ENCODE measurements around the gene ADAMTS2.

The ADAMTS2 gene

DNA sequence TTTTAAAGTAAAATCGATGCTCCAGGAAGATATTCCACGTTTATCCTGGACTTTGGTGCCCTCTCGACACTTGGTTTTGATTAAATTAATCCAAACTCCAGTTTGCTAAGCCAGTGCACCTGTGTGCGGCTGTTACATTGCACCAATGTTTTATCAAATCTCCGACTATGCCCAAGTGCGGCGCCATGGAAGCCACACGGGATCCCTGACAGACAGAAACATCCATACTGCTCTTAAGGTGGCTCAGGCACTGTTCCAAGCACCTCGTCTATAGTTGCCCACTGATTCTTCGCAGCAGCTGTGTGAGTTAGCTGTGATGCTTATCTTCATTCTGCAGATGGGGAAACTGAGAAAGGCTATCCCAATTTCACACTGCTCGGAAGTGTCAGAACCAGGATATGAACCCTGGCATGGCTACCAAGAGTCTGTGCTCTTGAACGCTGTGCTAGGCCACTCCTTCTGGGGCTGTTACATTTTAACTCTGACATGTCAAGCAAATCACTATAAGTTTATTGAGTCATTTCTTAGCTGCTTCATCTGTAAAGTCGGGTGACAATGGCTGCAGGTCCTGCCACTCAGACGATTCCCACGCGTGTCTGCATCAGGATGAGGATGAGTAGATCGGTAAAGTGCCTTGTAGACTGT lies 113.0 kb downstream of the ADAMTS2 start:
- DNase-seq (ENCODE audit: low spot score): no peak

DNA sequence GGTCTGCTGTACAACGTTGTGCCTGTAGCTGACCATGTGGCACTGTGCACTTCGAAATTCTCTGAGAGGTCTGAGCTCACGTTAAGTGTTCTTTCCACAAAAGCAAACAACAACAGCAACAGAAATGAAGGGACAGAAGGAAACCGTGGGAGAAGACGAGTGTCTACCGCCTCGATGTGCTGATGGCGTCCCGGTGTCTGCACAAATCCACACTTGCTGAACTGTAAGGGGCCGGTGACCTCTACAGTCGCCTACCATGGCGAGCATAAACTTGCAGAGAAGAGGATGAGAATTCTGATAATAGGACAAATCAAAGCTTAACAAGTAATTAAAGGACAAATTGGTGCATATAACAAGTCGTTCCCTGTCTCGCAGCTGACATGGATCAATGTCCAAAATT lies 114.0 kb downstream of the ADAMTS2 start:
- no peak for DNase-seq (ENCODE audit: low spot score)

DNA sequence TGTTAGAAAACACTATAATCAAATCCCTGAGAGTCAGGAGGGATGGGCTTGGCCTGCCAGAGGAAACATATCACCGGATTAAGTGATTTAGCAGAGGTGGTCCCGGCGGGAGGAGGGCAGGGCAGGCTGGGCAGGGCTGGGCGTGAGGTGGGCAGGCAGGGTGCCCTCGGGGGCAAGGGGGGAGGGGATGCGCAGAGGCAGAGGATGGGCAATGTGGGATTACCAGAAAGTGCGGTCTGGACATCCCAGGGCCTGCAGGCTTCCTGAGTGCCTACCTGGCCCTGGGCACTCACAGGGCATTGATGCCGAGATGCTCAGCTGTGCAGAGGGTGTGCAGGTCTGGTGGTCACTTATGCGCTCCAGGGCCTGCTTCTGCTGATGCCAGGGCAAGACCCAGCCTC lies 115.2 kb downstream of the ADAMTS2 start:
- no peak for DNase-seq (ENCODE audit: low spot score)

DNA sequence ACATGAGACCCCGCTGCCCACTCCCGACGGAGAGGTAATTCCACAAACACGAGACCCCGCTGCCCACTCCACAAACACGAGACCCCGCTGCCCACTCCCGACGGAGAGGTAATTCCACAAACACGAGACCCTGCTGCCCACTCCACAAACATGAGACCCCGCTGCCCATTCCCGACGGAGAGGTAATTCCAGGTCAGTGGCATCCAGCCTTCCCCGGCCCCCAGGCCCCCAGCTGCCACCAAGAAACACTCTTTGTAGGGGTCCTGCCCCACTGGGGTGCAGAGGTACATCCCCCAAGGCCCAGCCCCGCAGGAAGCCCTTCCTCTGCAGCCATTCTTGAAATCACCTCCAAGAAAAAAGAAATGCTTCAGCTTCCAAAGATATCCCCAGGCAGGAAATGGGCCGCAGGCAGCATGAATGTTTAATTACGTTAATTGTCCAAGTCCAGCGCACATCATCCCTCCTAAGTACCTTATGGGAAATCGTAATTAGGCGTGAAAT lies 115.9 kb downstream of the ADAMTS2 start:
- DNase-seq (ENCODE audit: low spot score): no peak

DNA sequence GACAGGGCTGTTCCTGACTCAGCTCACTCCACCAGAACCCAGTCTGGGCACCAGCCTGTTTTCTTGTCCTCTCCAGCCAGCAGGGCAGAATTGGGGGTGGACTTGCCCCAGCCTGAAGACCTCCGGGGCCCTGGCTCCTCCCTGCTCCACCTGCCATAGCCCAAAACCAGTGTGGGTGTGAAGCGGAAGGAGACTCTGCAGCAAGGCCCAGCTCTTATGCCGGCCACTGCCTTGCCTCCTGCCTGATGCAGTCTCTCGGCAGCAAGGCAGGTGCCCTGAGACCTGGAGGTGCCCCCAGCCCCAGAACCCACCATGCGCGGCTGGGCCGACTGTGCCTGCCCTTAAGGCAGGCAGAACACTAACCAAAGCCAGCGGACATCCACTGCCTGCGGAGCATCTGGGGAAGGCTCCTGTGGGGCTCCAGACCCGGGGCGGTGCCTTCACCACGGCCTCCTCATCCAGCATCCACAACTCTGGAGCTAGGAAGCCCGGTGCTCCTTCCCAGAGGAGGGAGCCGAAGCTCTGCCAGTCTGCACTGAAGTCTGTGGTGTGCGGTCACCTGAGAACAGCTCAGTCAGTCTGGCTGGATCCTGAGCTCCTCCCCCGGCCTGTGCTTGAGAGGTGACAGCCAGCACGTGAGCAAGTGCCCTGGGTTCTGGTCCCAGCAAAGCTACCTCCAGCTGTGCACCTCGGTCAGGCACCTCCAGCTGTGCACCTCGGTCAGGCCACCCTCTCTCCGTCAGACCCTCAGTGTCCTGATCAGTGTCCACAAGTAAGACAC lies 116.7 kb downstream of the ADAMTS2 start:
- no peak for DNase-seq (ENCODE audit: low spot score)

DNA sequence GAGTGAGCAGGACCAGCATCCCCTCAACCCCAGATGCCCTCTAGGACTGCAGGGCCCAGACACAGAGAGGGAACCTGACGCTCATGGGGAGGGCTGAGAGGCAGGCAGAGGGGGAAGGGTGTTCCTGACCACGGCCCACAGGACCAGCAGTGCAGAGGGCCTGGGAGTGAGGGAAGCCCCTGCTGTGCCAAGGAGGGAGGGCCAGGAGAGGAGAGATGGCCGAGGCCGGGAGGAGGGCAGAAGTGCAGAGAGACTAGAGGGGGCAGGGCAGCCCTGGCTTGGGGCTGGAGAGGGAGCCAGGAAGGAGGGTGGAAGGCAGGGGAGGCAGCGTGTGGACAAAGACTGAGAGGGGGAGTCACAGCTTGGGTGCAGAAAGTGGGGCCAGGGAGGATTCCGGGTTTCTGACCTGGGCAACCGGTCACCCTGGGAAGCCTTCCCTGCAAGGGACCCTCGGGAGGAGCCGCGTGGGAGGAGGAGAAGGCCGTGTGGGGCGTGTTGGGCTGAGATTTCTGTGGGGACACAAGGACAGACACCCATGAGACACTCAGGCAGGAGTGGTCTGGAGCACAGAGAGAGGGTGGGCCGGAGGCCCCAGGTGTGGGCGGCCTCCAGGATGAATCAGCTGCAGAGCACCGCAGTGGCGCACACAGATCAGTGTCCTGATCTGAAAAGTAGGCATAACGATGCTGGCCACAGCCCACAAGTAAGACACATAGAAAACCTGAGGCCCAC lies 117.5 kb downstream of the ADAMTS2 start:
- DNase-seq (ENCODE audit: low spot score): no peak

DNA sequence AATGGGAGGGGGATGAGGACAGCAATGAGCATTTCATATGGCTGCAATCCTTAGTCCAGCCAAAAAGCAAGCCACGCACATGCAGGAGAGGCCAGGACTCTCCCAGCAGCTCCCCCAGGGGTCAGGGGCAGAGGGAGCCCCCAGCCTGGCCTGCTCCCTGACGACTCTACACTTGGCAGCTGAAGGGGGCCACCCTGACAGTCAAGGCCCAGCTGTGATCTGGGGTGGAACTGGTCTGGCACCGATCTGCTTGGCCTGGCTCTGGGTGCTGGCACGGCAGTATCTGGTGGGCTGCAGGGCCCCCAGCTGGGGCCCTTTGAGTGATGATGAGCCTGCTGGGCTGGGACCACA lies 118.1 kb downstream of the ADAMTS2 start:
- DNase-seq (ENCODE audit: low spot score): no peak

DNA sequence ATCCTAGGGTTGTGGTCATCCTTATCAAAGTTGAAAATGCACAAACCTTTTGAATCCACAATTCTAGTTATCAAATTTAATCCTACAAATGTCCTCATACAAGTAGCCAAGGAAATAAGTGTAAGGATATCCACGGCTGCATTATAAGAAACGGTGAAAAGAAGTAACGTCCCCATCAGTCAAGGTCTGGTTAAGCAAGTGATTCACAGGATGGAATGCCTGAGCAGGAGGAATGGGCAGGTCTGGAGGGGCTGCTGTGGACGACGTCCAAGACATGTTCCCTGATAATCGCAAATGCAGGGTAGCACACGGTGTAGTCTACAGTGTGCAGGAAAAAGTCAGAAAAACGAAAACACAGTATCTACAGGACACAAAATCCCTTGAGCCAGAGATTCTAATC lies 118.6 kb downstream of the ADAMTS2 start:
- no peak for DNase-seq (ENCODE audit: low spot score)

DNA sequence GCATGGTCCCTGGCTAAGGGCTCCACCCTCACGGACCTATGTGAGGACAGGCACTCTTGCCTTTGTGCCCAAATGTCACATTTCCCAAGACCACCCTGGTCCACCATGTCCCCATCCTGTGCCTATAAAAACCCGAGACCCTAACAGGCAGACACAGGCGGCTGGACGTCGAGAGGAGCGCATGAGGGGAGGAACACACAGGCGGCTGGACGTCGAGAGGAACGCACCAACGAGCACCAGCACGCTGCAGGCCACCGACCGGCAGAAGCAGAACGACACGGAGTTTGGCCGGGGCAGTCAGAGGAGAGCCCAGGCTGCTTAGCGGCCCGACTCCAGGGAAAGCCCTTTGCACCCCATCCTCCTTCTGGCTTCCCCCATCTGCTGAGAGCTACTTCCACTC lies 119.9 kb downstream of the ADAMTS2 start:
- DNase-seq (ENCODE audit: low spot score): no peak

DNA sequence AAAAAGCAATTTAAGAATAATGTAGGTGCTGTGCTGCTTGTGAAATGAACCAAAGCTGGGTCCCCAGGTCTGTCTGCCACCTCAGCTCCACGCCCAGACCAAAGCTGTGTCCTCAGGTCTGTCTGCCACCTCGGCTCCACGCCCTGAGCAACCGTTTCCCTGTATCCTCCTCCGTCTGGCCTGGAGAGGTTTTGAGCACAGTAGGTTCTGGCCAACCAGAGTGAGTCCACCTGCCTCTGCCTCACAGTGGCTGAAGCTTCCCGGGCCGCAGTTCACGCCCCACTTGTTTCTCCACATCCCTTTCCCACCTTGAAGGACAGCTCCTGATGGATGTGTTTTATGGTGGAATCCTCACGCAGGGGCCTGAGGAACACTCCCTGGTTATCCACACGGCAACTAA lies 120.5 kb downstream of the ADAMTS2 start:
- DNase-seq (ENCODE audit: low spot score): no peak

DNA sequence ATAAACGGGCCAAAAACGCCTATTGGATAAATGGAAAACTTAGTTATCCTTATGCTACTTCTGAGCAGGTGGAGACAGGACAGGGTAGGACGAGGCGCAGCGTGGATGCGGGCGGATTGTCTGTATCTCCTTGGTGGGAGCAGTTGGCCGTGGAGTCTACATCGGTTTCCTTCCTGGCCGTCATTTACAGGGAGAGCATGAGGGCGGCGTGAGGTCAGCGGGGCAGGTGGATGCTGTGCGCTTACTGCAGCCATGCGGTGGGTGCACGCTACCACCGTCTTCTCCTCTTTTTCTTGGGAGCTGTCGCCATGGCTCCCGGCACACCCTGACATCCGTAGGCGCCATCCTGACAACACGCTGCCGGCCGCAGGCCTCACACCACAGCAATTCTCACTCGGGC lies 121.3 kb downstream of the ADAMTS2 start:
- no peak for DNase-seq (ENCODE audit: low spot score)

DNA sequence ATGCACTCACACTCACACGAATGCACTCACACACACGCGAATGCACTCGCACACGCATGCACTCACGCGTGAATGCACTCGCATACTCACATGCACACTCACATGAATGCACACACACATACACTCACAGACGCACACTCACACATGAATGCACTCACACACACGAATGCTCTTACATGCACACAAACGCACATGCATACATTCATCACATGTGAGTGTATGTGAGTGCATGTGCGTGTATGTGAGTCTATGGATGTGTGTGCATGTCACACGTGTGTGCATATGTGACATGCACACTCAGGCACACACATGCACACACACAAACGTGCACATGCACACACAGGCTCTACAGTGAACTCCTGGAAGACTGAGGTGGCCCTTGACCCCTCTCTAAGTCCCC lies 121.7 kb downstream of the ADAMTS2 start:
- DNase-seq (ENCODE audit: low spot score): no peak

DNA sequence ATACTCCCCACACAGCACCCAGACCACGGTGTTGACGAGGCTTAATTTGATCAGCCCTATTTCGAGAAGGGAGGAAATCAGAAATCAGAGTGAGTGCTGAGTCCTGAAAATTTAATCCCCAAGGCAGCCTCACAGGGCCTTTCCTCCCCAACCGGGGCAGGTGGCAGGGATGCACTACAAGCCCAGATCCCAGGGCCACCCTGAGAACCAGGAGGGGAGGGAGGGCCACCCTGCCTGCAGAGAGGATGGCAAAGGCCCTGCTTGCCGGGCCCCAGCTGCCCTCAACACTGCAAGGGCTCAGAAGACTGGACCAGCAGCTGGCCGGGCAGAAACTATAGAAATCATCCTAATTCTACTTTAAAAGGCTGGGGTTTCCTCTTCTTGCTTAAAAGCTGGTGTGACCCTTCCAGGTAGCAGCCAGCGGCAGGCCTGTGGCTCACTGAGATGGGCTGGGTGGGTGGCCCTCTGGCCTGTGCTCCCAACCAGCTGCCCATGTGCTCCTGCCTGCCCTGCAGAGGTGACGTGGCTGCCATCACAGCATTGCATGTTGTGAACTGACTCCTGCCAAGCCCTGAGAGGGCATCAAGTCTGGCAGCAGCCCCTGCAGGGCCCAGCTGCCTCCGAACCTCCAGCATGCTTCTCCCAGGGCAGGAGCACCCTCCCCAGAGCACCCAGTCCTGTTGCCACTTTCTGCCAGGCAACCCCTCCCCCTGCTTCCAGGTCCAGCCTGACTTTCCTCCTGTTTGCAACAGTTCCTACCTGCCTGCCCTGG lies 122.8 kb downstream of the ADAMTS2 start:
- DNase-seq (ENCODE audit: low spot score): no peak

DNA sequence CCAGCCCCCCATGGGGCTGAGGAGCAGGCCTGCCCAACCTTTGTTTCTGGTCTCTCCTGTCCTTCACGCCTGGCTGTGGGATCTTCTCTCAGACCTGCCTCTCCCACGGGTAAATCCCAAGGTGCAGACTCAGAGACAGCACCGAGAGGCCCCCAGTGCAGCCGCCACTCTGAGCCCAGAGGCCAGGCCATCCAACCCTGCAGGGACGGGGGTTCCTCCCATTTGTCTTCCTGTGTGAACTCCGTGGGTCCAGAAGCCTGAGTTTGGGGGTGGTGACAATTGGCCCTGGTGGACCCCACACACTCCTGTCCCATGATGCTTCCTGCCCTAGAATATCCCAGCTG lies 123.4 kb downstream of the ADAMTS2 start:
- no peak for DNase-seq (ENCODE audit: low spot score)

DNA sequence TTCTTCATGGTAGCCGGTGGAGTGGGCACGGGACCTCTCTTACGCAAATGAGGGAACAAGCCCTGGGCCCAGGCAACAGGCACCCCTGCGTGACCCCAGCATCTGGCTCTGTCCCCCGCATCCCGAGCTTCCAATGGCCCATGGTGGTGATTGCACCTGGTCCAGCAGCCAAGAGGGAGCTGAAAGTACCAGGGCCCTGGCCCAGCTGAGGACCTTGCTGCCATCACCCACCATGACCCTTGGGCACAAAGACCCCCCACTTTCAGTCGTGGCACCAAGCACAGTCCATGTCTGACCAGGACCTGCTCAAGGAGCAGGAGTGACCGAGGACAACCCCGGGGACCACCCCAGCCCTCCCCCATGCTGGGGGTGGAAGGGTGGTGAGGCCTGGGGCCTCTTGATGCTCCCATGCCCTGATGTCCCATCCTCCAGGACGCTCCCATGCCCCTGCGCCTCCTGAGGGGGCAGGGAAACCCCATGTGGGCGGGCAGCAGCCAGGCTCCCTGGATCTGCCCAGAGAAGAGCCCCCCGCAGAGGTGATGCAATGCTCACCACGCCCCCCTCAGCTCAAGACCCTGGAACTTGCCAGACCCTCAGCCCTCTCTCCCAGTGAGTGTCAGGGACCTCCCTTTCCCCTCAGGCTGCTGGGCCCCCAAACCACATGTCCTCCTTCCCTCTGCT lies 123.9 kb downstream of the ADAMTS2 start:
- no peak for DNase-seq (ENCODE audit: low spot score)

DNA sequence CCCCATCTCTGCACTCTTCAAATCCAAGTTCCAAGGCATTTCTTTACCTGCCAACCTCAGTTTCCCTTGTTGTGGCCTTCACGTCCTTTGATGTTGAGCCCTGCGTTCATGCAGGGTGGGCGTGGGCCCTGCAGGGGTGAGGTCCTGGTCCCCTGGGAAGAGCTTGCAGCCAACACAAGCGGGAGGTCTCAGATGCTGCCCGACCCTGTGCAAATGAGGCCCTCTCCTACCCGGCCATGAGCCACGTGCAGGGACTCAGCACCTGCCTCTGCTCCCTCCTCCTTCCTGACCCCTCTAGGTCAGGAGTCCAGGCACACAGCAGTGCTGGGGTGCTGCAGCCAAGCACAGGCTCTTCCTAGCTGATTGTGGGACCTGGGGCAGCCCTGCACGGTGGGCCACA lies 124.5 kb downstream of the ADAMTS2 start:
- no peak for DNase-seq (ENCODE audit: low spot score)

DNA sequence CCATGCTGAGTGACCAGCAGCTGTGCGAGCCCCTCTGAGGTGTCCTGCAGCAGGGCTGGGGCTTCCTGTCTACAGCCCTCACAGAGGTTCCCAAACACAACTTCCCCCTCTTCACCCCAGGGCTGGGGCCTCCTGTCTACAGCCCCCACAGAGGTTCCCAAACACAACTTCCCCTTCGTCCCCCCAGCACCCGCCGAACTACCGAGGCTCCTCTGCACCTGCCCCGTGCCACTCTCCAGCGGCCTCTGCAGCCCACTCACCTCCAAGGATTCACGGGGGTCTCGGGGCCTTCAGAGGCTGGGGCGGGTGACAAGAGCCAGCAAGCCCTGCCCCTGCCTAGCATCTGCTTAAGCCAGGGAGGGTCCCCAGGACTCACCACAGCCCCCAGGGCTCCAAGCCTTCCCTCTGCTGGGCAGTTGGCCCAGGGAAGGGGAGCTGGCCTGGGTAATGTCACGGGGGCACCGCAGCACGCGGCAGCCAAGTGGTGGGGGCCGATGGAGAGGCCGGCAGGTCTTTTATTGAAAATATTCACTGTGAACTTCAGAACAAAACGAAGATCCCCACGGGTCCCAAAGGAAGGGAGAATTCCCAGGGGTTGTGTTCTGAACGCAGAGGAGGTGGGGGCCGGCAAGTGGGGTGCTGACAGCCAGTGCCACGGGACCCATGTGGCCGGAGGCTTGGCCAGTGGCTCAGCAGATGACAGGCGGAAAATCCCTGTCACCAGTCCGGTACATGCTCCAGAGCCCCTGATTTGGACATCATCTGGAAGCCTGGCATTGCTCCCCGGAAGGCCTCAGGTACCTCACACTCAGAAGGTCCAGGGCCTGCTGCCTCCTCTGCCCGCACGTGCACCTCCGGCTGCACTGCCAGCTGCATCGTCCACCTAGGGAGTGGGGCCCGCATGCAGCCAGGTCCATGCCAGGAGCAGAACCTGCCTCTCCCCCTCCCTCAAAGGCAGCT lies 125.3 kb downstream of the ADAMTS2 start:
- no peak for DNase-seq (ENCODE audit: low spot score)

DNA sequence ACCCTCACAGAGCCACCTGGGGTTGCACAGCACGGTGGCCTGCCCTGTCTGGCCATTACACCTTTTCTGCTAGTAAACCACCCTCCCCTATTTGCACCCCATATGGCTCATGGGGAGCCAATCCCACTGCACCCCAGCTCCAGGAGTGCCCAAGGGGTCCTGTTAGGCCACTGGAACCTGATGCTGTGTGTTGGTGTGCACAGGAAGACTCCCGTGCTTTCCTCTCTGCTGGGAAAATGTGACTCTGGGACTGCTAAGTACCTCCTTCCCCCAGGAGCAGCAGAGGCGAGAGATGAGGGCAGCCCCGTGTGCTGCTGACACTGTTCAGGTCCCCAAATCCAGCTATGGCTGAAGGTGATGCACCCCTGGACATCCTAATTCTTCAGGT lies 126.3 kb downstream of the ADAMTS2 start:
- no peak for DNase-seq (ENCODE audit: low spot score)

DNA sequence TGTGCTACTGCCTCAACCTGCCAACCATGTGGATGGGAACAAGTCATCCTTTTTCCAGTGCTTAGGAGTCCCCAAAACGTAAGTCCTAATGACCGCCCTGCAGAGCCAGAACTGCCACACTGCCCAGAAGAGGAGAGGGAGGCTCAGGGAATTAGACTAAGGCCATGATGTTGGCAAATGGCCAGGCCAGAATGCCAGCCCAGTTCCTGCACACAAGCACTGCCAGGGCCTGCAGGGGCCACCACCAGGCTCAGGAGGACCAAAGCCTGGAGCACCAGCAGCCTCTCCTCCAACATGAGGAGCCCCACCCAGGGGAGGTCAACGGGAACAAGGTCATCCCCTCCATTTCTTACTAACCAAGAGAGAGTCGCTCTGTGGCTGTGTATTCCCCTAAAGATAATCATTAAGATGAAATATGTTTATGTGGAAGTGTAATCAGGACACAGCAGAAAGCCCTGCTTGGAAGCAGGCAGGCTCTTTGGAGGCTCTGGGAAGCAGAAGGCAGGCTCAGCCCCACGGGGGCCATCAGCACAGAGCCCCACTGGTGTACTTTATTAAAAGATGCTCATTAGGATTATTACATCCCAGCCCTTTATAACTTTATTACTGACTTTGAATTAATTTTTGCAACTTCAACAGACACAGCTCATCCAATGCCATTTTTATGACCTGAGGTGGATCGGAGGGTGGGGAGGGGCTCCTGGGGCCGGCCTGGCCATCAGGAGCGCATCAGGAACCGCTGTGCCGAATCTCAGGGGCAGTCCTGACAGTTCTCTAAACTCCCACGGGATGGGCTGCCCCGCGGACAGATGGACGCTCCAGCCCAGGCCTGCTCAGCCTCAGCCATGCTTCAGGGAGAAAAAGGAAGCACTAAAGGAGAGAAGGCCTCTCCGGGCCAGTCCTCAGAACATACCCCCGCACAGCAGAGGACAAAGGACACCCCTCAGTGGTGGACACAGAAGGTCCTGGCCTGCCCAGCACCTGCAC lies 127.0 kb downstream of the ADAMTS2 start:
- no peak for DNase-seq (ENCODE audit: low spot score)
